HG03520 (cell line): Measurements from ENCODE around the gene ZNF454.

Experiments
- ATAC-seq: cut with Tn5 transposase; IDR thresholded peaks from one replicate; pipeline ENCODE4 v1.9.1; 2021; ENCODE audit warnings: mild to moderate bottlenecking, moderate library complexity; ENCODE audit not compliant: unreplicated experiment

Gene ZNF454

GRCh38 chr5:178940569-178941360, at the start of gene ZNF454:
TSS of gene ZNF454 (plus strand) at chr5:178941198. CDS start at chr5:178942792, 1,594 bp downstream.
- ATAC-seq: no peak

- no peak for ATAC-seq
Measured at GRCh38 chr5:178895615-178896571, 45.1 kb upstream of the ZNF454 start, which contains the start of gene ZFP2. TSS of gene ZFP2 (plus strand) at chr5:178895913. CDS start at chr5:178931314, 35,401 bp downstream.

GRCh38 chr5:178899289-178899688, 41.7 kb upstream of the ZNF454 start:
- ATAC-seq: no peak

GRCh38 chr5:178902849-178903248, 38.1 kb upstream of the ZNF454 start:
- ATAC-seq: no peak

GRCh38 chr5:178931846-178932760, 8.9 kb upstream of the ZNF454 start:
- no peak for ATAC-seq

- ATAC-seq: no peak
Measured at GRCh38 chr5:178941361-178941760, 363 bp downstream of the ZNF454 start.

GRCh38 chr5:178965465-178966055, 24.6 kb downstream of the ZNF454 start:
- ATAC-seq: no peak

GRCh38 chr5:178981381-178981780, 40.4 kb downstream of the ZNF454 start:
- no peak for ATAC-seq

GRCh38 chr5:178982941-178983340, 41.9 kb downstream of the ZNF454 start:
- ATAC-seq: no peak

GRCh38 chr5:178983728-178984127, 42.7 kb downstream of the ZNF454 start:
- no peak for ATAC-seq

GRCh38 chr5:178984145-178985072, 43.4 kb downstream of the ZNF454 start:
- no peak for ATAC-seq

GRCh38 chr5:178986326-178986960, 45.4 kb downstream of the ZNF454 start:
- no peak for ATAC-seq

- no peak for ATAC-seq
Measured at GRCh38 chr5:178988436-178989220, 47.6 kb downstream of the ZNF454 start.

- ATAC-seq: no peak
Measured at GRCh38 chr5:178989311-178989710, 48.3 kb downstream of the ZNF454 start.

GRCh38 chr5:178990491-178990890, 49.5 kb downstream of the ZNF454 start:
- no peak for ATAC-seq

- ATAC-seq: no peak
Measured at GRCh38 chr5:178991190-178992145, 50.5 kb downstream of the ZNF454 start.
